Neural cell (in vitro differentiated cells): ENCODE data around the gene LENEP. TPM values are rescaled to one million over a fixed set of nuclear protein-coding genes. Genes with fewer than 3 reads are reported as not detected.

ENCODE experiments used
- H2AFZ ChIP-seq: fragments of 200-600, 300-800 bp; sonication (generic), shearing (Covaris generic); 2 replicates; pipeline ENCODE4 v1.6.0; 2014; ENCODE audit warnings: low read depth, mild to moderate bottlenecking, antibody characterized with exemption, low read length, moderate library complexity
- H3F3A ChIP-seq: fragments of 200-600 bp; shearing (Covaris generic); 2 replicates; pipeline ENCODE4 v1.6.1; 2016; ENCODE audit warnings: mild to moderate bottlenecking, moderate library complexity, mixed read lengths, antibody characterized with exemption, low read length; ENCODE audit not compliant: insufficient read depth, poor library complexity, severe bottlenecking
- H3K27ac ChIP-seq: fragments of 200-600, 300-800 bp; sonication (generic), shearing (Covaris generic); 2 replicates; pipeline ENCODE4 v1.5.1; 2014; ENCODE audit warnings: mild to moderate bottlenecking, low read length, moderate library complexity
- H3K27me3 ChIP-seq: fragments of 300-800, 200-600 bp; sonication (generic), shearing (Covaris generic); 2 replicates; pipeline ENCODE4 v1.6.0; 2014; ENCODE audit warnings: mild to moderate bottlenecking, low read depth, low read length, moderate library complexity; ENCODE audit not compliant: insufficient read depth
- H3K36me3 ChIP-seq: fragments of 300-800, 200-600 bp; sonication (generic), shearing (Covaris generic); 2 replicates; pipeline ENCODE4 v1.5.1; 2014; ENCODE audit warnings: mild to moderate bottlenecking, antibody characterized with exemption, low read length, moderate library complexity; ENCODE audit not compliant: insufficient read depth
- H3K4me2 ChIP-seq: fragments of 300-800, 200-600 bp; sonication (generic), shearing (Covaris generic); 2 replicates; pipeline ENCODE4 v1.6.0; 2014; ENCODE audit warnings: mild to moderate bottlenecking, low read length
- H3K4me3 ChIP-seq: fragments of 300-800, 200-600 bp; sonication (generic), shearing (Covaris generic); 2 replicates; pipeline ENCODE4 v1.5.1; 2014; ENCODE audit warnings: mild to moderate bottlenecking, low read length, moderate library complexity
- H3K79me2 ChIP-seq: fragments of 200-600 bp; shearing (Covaris generic); replicated peaks from 2 replicates; pipeline ENCODE4 v1.6.0; 2014; ENCODE audit warnings: mild to moderate bottlenecking, low read length, moderate library complexity; ENCODE audit not compliant: insufficient read depth
- H3K9ac ChIP-seq: fragments of 300-800, 200-600 bp; sonication (generic), shearing (Covaris generic); 2 replicates; pipeline ENCODE4 v1.6.1; 2016; ENCODE audit warnings: mild to moderate bottlenecking, low read length, mixed read lengths
- H3K9me2 ChIP-seq: fragments of 200-600 bp; shearing (Covaris generic); 2 replicates; pipeline ENCODE4 v1.6.1; 2016; ENCODE audit warnings: mild to moderate bottlenecking, low read length, mixed read lengths; ENCODE audit not compliant: insufficient read depth
- H3K9me3 ChIP-seq: fragments of 200-600, 300-800 bp; sonication (generic), shearing (Covaris generic); 2 replicates; pipeline ENCODE4 v1.6.1; 2016; ENCODE audit warnings: mild to moderate bottlenecking, mixed run types, low read length, moderate library complexity, mixed read lengths
- H4K20me1 ChIP-seq: fragments of 200-600 bp; shearing (Covaris generic); 2 replicates; pipeline ENCODE4 v1.6.1; 2016; ENCODE audit warnings: mild to moderate bottlenecking, mixed run types; ENCODE audit not compliant: insufficient read depth
- CTCF ChIP-seq: fragments of 450-650 bp; IDR thresholded peaks from 2 replicates; pipeline ENCODE4 v1.5.1; 2014; ENCODE audit warnings: antibody characterized with exemption, mild to moderate bottlenecking, moderate library complexity; ENCODE audit not compliant: poor library complexity, severe bottlenecking
- EP300 ChIP-seq: fragments of 450-650 bp; conservative IDR thresholded peaks from 2 replicates; pipeline ENCODE4 v1.6.1; 2014; ENCODE audit warnings: antibody characterized with exemption, mild to moderate bottlenecking, moderate library complexity; ENCODE audit not compliant: poor library complexity, severe bottlenecking
- EZH2 ChIP-seq: fragments of 200-600, 300-800 bp; shearing (Covaris generic), sonication (generic); IDR thresholded peaks from 2 replicates; pipeline ENCODE4 v1.6.1; 2014; ENCODE audit warnings: antibody characterized with exemption, low read length, borderline replicate concordance, mild to moderate bottlenecking; ENCODE audit not compliant: insufficient read depth, poor library complexity, severe bottlenecking
- MXI1 ChIP-seq: fragments of 450-650 bp; conservative IDR thresholded peaks from 2 replicates; pipeline ENCODE4 v1.6.1; 2014; ENCODE audit warnings: antibody characterized with exemption, mild to moderate bottlenecking; ENCODE audit not compliant: poor library complexity, severe bottlenecking
- POLR2AphosphoS5 ChIP-seq: IDR thresholded peaks from 2 replicates; pipeline ENCODE4 v1.6.1; 2012
- RAD21 ChIP-seq: fragments of 450-650 bp; conservative IDR thresholded peaks from 2 replicates; pipeline ENCODE4 v1.6.1; 2014; ENCODE audit warnings: antibody characterized with exemption, mild to moderate bottlenecking, moderate library complexity
- REST ChIP-seq: IDR thresholded peaks from 2 replicates; pipeline ENCODE4 v1.6.1; 2012; ENCODE audit warnings: borderline replicate concordance
- SMC3 ChIP-seq: fragments of 450-650 bp; conservative IDR thresholded peaks from 2 replicates; pipeline ENCODE4 v1.6.1; 2014; ENCODE audit warnings: antibody characterized with exemption, mild to moderate bottlenecking, moderate library complexity; ENCODE audit not compliant: poor library complexity
- TAF1 ChIP-seq: IDR thresholded peaks from 2 replicates; pipeline ENCODE4 v1.6.1; 2012; ENCODE audit warnings: low read depth
- polyA plus RNA-seq: library from polyadenylated mRNA; depleted of rRNA; stranded (reverse); fragments of >200 nt; gene quantifications from 2 replicates; pipeline ENCODE4 v1.2.3, GENCODE V29; 2014

Gene LENEP
- polyA plus RNA-seq, 1 donor from 2014 or later, result not detected

- TF ChIP-seq MXI1, result no peak
- no peak for TF ChIP-seq REST
- no peak for TF ChIP-seq TAF1
- no peak for TF ChIP-seq POLR2AphosphoS5
- no peak for TF ChIP-seq CTCF
- TF ChIP-seq RAD21, result no peak
- TF ChIP-seq EP300, result no peak
- no peak for TF ChIP-seq EZH2
- TF ChIP-seq SMC3, result no peak
- no peak overlapping the region for H3K4me3 ChIP-seq
These were observed 24.1 kb upstream of the LENEP start for GRCh38 chr1:154969246-154969645.

GRCh38 chr1:154969860-154970452 is 23.4 kb upstream of the LENEP start:
- peak overlapping the region; percentile 48 for H3K4me3 ChIP-seq
- no peaks in the 10 kb centered on the region for H4K20me1 ChIP-seq
- no peaks in the 10 kb centered on the region for H3K27me3 ChIP-seq
- no peaks in the 10 kb centered on the region for H3K36me3 ChIP-seq
- H3K9me3 ChIP-seq, result no peaks in the 10 kb centered on the region
- peaks cover under 1% of the 10 kb centered on the region for H3F3A ChIP-seq
- no peak overlapping the region for H2AFZ ChIP-seq
- H3K4me2 ChIP-seq, result no peak overlapping the region
- peak overlapping the region; percentile 41 for H3K9ac ChIP-seq
- no peaks in the 10 kb centered on the region for H3K9me2 ChIP-seq
- no peak overlapping the region for H3K27ac ChIP-seq
- H3K79me2 ChIP-seq, result no peaks in the 10 kb centered on the region
- TF ChIP-seq TAF1 (no peak), POLR2AphosphoS5 (no peak), SMC3 (no peak)

More at GRCh38 chr1:154969246-154969645, 24.1 kb upstream of the LENEP start:
- H2AFZ ChIP-seq, result no peak overlapping the region
- no peaks in the 10 kb centered on the region for H3K9me3 ChIP-seq
- no peaks in the 10 kb centered on the region for H3K79me2 ChIP-seq
- no peaks in the 10 kb centered on the region for H3K9me2 ChIP-seq
- no peak overlapping the region for H3K4me2 ChIP-seq
- no peak overlapping the region for H3K27ac ChIP-seq
- no peaks in the 10 kb centered on the region for H3K36me3 ChIP-seq
- H4K20me1 ChIP-seq, result no peaks in the 10 kb centered on the region
- no peaks in the 10 kb centered on the region for H3K27me3 ChIP-seq
- no peak overlapping the region for H3K9ac ChIP-seq
- H3F3A ChIP-seq, result no peaks in the 10 kb centered on the region
